GM12872 (cell line): Measurements from ENCODE around the gene PLOD3.

Experiments
- TF ChIP-seq, protein P1 (sequence below): IDR thresholded peaks from 3 replicates; pipeline ENCODE4 v1.5.1; 2011; ENCODE audit warnings: low read depth, mild to moderate bottlenecking, low read length, moderate library complexity; ENCODE audit not compliant: insufficient read depth

Gene PLOD3, protein sequence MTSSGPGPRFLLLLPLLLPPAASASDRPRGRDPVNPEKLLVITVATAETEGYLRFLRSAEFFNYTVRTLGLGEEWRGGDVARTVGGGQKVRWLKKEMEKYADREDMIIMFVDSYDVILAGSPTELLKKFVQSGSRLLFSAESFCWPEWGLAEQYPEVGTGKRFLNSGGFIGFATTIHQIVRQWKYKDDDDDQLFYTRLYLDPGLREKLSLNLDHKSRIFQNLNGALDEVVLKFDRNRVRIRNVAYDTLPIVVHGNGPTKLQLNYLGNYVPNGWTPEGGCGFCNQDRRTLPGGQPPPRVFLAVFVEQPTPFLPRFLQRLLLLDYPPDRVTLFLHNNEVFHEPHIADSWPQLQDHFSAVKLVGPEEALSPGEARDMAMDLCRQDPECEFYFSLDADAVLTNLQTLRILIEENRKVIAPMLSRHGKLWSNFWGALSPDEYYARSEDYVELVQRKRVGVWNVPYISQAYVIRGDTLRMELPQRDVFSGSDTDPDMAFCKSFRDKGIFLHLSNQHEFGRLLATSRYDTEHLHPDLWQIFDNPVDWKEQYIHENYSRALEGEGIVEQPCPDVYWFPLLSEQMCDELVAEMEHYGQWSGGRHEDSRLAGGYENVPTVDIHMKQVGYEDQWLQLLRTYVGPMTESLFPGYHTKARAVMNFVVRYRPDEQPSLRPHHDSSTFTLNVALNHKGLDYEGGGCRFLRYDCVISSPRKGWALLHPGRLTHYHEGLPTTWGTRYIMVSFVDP

DNA sequence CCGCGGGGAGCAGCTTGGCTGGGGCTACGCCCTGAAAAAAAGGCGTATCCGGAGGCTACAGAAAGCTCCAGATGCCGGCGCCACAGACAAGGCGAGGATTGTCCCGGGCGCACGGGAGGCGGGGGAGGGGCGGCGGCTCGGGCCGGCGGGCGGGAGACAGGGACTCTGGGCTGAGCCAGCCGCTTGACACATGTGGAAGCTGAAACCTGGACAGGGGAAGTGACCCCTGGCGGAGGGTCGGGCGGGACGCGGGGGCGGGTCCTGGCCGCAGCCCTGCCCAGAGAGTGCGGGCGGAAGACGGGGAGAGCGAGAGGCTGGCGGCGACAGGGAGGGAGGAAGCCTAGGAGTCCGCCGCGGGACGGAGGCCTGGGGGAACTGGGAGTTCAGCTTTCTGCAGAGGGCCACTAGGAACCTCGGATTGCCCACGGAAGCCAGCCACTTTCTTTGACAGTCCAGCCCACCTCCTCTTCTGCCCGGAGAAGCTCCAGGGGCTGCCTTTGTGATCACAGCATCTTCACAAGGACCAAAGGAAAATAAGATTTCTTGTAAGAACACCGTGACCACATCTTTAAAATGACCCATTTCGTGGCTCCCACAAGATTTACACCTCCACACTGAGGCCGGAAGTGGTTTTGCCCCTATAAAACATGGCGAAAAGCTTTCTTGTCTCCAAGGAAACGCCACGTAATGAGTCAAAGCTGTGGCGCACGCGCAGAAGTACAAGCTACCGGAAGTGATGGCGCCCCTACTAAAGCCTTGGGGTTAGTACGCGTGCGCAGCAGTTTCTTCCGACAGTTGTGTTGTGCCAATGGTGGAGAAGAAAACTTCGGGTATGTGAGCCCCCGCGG lies at the start of gene PLOD3, which contains the start of gene ZNHIT1:
Gene PLOD3 (minus strand): TSS at position 194 of the 848 bp plus-strand sequence. CDS start 307 bp downstream, outside the sequence.
Gene ZNHIT1 (plus strand): TSS at position 778 of the 848 bp plus-strand sequence. CDS start 31 bp downstream, at position 809.
- TF ChIP-seq, protein P1, sequence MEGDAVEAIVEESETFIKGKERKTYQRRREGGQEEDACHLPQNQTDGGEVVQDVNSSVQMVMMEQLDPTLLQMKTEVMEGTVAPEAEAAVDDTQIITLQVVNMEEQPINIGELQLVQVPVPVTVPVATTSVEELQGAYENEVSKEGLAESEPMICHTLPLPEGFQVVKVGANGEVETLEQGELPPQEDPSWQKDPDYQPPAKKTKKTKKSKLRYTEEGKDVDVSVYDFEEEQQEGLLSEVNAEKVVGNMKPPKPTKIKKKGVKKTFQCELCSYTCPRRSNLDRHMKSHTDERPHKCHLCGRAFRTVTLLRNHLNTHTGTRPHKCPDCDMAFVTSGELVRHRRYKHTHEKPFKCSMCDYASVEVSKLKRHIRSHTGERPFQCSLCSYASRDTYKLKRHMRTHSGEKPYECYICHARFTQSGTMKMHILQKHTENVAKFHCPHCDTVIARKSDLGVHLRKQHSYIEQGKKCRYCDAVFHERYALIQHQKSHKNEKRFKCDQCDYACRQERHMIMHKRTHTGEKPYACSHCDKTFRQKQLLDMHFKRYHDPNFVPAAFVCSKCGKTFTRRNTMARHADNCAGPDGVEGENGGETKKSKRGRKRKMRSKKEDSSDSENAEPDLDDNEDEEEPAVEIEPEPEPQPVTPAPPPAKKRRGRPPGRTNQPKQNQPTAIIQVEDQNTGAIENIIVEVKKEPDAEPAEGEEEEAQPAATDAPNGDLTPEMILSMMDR: no peak

DNA sequence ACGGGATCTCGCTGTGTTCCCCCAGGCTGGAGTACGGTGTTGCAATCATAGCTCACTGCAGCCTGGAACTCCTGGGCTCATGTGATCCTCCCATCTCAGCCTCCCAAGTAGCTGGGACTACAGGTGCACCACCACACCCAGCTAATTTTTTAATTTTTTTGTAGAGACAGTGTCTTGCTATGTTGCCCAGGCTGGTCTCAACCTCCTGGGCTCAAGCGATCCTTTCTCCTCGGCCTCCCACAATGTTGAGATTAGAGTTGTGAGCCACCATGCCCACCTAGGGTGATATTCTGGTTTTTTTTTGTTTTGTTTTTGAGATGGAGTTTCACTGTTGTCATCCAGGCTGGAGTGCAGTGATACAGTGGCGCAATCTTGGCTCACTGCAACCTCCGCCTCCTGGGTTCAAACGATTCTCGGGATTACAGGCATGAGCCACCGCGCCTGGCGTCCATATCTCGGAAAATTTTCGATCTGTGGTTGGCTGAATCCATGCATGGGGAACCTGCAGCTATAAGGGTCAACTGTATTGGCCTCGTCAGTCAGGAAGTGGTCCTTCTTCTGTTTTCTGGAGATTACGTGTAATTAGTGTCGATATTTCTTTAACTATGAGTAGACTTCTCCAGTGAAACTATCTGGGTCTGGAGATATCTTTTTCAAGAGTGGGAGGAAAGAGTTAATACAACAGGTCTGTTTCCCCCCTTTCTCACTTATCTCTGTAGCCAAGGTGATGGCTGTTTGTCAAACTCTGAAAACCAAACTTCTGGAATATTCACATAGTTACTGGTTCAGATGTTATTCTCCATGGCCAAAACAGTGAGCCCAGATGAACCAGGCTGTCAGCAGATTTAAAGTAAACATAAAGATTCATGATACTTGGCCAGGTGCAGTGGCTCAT lies 48.5 kb upstream of the PLOD3 start:
- TF ChIP-seq, protein P1: no peak

DNA sequence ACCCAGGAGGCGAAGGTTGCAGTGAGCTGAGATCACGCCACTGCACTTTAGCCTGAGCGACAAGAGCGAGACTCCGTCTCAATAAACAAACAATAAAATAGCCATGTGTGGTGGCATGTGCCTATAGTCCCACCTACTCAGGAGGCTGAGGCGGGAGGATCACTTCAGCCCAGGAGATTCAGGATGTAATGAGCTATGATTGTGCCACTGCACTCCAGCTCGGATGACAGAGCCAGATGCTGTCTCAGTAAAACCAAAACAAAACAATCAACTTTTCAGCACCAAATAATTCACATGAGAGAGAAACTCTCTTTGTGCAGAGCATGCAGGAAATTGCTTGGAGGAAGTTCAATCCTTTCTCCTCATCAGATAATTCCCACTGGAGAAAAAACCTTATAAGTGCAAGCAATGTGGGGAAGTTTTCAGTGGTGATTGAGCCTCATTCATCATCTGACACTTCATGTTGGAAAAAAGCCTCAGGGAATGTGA lies 40.9 kb upstream of the PLOD3 start:
- TF ChIP-seq, protein P1: no peak

DNA sequence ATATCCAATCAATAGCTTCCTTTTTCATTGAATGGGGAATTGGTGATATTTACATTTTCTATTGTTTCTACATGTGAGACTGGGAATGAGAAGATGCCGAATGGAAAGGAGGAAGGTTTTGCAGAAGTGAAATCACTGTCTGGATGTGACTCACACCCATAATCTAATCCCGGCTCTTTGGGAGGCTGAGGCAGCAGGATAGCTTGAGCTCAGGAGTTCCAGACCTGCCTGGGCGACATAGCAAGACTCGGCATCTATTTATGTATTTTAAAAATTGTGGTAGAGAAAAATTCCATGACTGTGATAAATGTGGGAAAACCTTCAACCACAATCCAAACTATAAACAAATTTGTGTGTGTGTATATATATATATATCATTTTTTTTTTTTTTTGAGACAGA lies 38.4 kb upstream of the PLOD3 start:
- TF ChIP-seq, protein P1: no peak

DNA sequence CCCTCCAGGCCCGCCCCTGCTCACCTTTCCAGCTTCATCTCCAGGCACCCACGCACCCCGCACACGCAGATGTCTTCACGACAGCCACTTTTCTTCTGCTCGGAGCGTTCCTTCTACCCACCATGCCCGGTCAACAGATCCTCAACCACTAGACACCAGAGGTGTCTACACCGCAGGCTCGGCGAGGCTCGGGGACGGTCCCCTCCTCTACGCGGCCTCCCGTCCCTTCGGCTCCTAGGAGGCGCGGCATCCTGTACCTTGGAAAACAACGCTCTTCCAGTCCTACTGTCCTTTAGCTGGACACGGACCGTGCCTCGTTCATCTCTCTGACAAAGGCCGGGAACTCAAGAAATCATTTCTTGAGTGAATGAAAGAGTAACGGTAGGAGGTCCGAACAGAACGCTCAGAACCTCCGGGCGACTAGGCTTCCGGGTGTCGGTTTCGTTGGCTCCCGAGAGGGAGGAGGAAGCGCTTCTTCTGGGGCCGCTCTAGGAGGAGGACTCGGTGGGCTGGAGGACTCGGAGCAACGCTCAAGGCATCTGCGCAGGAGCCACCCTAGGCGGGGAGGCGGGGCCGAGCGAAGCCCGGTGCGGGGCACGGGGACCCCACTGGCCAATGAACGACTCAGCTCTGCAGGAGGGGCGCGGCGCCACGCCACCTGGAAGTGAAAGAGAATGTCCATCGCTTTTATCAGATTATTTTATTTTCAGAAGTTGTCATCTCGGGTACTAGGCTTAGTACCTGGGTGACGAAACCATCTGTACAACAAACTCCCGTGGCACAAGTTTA lies 34.7 kb upstream of the PLOD3 start:
- TF ChIP-seq, protein P1: no peak

DNA sequence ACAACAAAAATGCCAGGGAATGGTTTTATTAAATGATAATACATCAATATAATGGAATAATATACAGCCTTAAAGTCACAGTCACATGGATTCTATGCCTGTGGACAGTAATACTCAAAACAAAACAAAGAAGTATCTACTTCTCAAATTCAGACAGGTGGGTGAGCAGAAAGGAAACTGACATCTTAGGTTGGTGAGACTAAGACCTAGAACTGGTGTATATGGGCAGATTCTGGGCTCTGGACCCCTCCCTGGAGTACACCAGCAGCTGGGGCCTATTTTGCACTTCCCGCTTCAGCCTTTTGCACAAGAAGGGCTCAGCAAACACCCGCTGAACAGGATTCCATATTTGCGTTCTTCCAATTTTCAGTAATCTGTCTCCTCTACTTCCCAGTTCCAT lies 32.9 kb upstream of the PLOD3 start:
- TF ChIP-seq, protein P1: no peak
